Fibroblast of the aortic adventitia (primary cell): ENCODE measurements around the gene CIB4. TPM values are rescaled to one million over a fixed set of nuclear protein-coding genes. Genes with fewer than 3 reads are reported as not detected.

Source experiments
- DNase-seq: peaks from one replicate; pipeline ENCODE4 v3.0.0-alpha.2; 2010; ENCODE audit warnings: low read depth
- H3K4me3 ChIP-seq: 2 replicates; pipeline ENCODE4 v1.5.1; 2011; ENCODE audit warnings: low read depth, mild to moderate bottlenecking, control low read depth, low read length, moderate library complexity
- total RNA-seq: library from RNA; depleted of rRNA; stranded (reverse); fragments of >200 nt; gene quantifications from 2 replicates; pipeline ENCODE4 v1.2.3, GENCODE V29; 2012; ENCODE audit warnings: low replicate concordance
- TF ChIP-seq, protein P1 (sequence below): IDR thresholded peaks from 2 replicates; pipeline ENCODE4 v1.5.1; 2011; ENCODE audit warnings: mild to moderate bottlenecking, low read length, control low read depth, inconsistent platforms; ENCODE audit not compliant: insufficient read depth

Gene CIB4
- not detected in 2 replicates for total RNA-seq

DNA sequence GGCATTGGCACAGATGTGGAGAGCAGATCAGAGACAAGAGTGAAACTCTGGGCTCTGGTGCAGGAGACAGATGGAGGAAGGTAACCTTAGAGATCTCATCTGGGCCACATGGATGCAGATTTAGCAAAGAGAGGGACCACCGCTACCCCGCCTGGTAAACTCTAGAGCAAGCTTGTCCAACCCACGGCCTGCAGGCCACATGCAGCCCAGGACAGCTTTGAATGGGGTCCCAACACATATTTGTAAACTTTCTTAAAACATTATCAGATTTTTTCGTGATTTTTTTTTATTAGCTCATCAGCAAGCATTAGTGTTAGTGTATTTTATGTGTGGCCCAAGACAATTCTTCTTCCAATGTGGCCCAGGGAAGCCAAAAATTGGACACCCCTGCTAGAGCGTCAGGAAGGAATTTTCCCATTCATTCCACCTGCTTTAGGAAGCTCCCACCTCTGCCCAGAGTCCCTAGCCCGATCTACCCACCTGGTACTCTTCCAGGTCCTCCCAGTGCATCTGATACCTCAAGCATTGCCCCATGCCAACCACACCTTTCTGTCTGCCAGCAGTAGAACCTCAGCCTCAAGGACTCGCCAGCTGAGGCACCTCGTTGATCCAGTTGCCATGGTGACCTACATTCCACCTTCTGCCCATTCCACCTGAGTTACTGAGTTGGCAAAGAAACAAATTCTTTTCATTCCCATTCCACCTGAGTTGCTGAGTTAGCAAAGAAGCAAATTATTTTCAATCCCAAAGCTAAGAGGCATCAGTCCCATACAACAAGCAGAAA is at the start of gene CIB4:
Gene CIB4, minus strand, starts transcription at position 586 of the 784 bp plus-strand sequence. Its CDS starts 52 bp downstream, at position 534.
- no peak within 1 kb of the TSS for H3K4me3 ChIP-seq
- TF ChIP-seq, protein P1, sequence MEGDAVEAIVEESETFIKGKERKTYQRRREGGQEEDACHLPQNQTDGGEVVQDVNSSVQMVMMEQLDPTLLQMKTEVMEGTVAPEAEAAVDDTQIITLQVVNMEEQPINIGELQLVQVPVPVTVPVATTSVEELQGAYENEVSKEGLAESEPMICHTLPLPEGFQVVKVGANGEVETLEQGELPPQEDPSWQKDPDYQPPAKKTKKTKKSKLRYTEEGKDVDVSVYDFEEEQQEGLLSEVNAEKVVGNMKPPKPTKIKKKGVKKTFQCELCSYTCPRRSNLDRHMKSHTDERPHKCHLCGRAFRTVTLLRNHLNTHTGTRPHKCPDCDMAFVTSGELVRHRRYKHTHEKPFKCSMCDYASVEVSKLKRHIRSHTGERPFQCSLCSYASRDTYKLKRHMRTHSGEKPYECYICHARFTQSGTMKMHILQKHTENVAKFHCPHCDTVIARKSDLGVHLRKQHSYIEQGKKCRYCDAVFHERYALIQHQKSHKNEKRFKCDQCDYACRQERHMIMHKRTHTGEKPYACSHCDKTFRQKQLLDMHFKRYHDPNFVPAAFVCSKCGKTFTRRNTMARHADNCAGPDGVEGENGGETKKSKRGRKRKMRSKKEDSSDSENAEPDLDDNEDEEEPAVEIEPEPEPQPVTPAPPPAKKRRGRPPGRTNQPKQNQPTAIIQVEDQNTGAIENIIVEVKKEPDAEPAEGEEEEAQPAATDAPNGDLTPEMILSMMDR: no peak
- peak; percentile 8 for DNase-seq

DNA sequence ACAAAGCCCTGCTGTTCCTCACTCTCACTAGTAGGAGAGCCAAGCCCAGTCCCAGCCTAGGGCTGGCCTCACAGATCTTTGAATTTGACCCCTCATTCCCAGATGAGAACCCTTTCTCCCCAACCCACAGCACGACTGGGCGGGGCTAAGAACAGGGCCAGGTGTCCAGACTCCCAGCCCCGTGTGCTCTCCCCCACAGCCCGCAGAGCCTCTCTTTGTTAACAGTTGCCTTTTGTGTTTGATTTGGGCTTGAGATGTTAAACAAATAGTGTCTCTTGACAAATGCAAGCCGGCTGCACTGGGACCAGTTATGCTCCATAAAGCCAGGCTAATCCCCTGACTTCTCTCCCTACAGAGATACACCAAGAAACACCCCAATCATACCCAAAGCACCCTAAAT is 46.6 kb upstream of the CIB4 start:
- no peak for DNase-seq
- TF ChIP-seq, protein P1: no peak
- H3K4me3 ChIP-seq: no peak overlapping the region

DNA sequence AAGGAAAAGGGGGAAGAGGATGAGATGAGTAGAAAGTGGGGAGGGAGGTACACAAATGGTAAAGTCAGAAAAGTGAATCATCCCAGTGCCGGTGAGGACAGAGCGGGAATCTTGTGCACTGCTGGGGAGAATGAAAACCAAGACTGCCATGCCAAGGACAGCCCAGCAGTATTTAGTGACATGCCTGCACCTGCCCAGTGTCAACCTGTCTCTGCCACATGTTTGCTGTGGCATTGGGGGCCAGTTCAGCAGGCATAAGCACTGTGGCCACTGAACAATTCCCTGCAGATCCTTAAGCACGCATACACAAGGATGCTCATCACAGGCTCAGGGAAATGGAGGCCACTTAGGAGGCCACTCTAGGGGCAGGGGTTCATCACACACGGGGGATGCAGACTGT is 46.2 kb upstream of the CIB4 start:
- no peak for DNase-seq
- TF ChIP-seq, protein P1: no peak
- no peak overlapping the region for H3K4me3 ChIP-seq

DNA sequence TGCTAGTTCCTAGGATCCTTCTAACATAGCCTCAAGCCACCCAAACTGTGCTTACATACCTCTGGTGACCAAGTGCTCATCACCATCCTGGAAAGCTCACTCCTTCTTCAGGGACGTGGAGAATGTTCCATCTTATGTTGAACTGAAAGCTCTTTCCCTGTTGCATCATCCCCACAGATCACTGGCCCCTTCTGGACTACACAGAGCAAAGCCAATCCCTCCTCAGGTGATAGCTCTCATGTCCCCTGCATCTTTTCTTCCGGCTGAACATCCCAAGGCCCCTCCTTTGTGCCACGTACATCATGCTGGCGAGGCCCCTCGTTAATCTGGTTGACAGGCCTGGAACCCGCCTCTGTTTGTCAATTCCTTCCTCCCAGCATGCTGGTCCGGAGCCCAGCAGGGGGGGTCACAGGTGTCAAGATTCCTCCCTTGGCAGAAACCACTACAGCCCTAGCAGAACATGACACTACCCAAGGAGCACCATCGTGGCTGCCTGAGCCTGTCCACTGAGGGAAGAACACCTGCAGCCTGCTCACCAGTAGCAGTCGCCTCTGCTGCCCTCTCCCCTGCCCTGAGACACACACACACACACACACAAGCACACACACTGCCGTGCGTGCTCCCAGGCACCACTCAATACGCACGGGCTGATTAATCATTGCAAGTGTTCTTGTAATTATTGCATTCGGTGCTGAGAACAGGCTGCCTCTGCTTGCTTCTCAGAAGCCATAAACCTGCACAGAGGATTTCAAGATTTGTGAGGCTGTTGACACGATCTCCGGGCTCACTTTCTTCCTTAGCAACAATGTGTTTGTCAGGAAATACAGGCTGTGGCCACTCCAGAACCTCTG is 45.0 kb upstream of the CIB4 start:
- TF ChIP-seq, protein P1: no peak
- DNase-seq: no peak
- no peak overlapping the region for H3K4me3 ChIP-seq

DNA sequence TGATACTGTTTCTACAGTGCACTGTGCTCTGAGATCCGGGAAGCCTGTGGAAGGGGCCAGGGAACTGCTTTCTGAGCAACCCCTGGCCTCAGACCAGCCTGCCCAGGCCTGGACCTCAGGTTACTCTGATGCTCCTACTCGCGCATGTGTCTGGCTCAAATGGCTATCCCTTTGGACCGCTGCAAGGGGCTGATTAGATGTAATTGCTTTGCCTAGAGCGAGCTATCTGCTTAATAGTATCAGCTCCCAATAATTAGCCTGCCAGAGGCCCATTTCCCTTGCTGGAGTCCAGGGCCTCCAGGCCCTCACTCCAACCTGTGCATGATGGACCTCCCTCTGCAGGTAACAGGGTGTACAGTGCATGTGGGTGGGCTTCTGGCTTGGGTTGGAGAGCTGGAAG is 44.2 kb upstream of the CIB4 start:
- TF ChIP-seq, protein P1: no peak
- DNase-seq: no peak
- H3K4me3 ChIP-seq: no peak overlapping the region

DNA sequence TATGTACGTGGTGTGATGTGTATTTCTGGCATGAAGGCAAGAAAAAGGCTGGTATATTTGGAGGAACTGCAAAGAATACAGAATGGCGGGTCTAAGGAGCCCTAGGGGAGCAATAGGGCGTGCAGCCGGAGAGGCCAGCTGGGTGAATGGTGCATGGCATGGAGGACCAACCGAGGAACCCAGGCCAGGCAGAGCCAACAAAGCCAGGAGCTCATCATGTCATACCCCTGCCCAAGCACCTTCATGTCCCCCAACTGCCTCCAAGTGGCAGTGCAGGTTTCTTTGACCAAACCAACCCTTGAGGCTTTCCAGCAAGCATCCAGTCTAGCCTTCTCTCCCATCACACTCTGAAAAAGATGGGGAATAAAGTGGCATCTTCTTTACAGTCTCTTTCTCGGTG is 42.4 kb upstream of the CIB4 start:
- no peak for DNase-seq
- TF ChIP-seq, protein P1: no peak
- no peak overlapping the region for H3K4me3 ChIP-seq
